ENCODE data around the gene DHX15.

Gene DHX15

GRCh38 chr4:24584211-24584850 is at the start of gene DHX15:
Gene DHX15 (minus strand): TSS chr4:24584554. CDS start chr4:24584393, 161 bp downstream.
- DNase-seq = peak; percentile 82

- no peak for DNase-seq
Observed at GRCh38 chr4:24632011-24632410, 47.7 kb upstream of the DHX15 start.

- DNase-seq = no peak
Observed at GRCh38 chr4:24630937-24631336, 46.6 kb upstream of the DHX15 start.

GRCh38 chr4:24625091-24625490 is 40.7 kb upstream of the DHX15 start:
- no peak for DNase-seq

GRCh38 chr4:24624381-24624780 is 40.0 kb upstream of the DHX15 start:
- DNase-seq = no peak

GRCh38 chr4:24622146-24622834 is 37.9 kb upstream of the DHX15 start:
- no peak for DNase-seq

GRCh38 chr4:24615977-24616376 is 31.6 kb upstream of the DHX15 start:
- no peak for DNase-seq

- no peak for DNase-seq
Observed at GRCh38 chr4:24614881-24615280, 30.5 kb upstream of the DHX15 start.

- no peak for DNase-seq
Observed at GRCh38 chr4:24613502-24613901, 29.1 kb upstream of the DHX15 start.

- no peak for DNase-seq
Observed at GRCh38 chr4:24611575-24611974, 27.2 kb upstream of the DHX15 start.

GRCh38 chr4:24607334-24607733 is 23.0 kb upstream of the DHX15 start:
- no peak for DNase-seq

- no peak for DNase-seq
Observed at GRCh38 chr4:24605216-24605615, 20.9 kb upstream of the DHX15 start.

GRCh38 chr4:24604558-24605214 is 20.3 kb upstream of the DHX15 start:
- no peak for DNase-seq

GRCh38 chr4:24603343-24603742 is 19.0 kb upstream of the DHX15 start:
- no peak for DNase-seq

- no peak for DNase-seq
Observed at GRCh38 chr4:24601121-24601520, 16.8 kb upstream of the DHX15 start.

- DNase-seq = no peak
Observed at GRCh38 chr4:24599275-24599674, 14.9 kb upstream of the DHX15 start.

- no peak for DNase-seq
Observed at GRCh38 chr4:24598025-24598424, 13.7 kb upstream of the DHX15 start.

GRCh38 chr4:24595659-24596058 is 11.3 kb upstream of the DHX15 start:
- no peak for DNase-seq

- DNase-seq = no peak
Observed at GRCh38 chr4:24594887-24595286, 10.5 kb upstream of the DHX15 start.

GRCh38 chr4:24589448-24589847 is 5.1 kb upstream of the DHX15 start:
- DNase-seq = no peak

- DNase-seq = no peak
Observed at GRCh38 chr4:24588216-24588954, 4.0 kb upstream of the DHX15 start.

GRCh38 chr4:24583451-24584210 is 723 bp downstream of the DHX15 start:
- peak; percentile 44 for DNase-seq

Data from NCI-H1105 treated with DMSO at 0.1 percent for 48 hours (cell line).